ENCODE results near the gene LRP1B.
"Not testable (repeated sequence)": the region's sequence is repeated elsewhere in the genome, so short reads cannot be mapped to it uniquely, and the experiment has no call there.

The LRP1B gene

GRCh38 chr2:141869572-141869971, 261.2 kb downstream of the LRP1B start:
- DNase-seq: no peak

DNA sequence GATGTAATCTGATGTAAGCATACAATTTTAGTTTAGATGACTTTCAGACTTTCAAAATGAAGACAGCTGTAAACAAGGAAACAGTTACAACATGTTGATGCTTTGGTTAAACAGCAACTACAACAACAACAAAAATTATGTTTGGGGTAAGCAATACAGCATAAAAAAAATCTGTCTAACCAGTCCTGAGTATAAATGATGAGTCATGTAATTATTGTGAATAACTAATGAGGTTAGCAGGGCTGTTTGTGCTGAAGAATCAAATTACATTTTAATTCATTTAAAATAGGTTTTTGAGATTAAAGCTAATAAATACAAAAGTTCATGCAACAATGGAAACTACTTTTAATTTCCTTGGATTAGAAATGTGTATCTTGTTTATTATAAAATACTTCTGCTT, 266.9 kb downstream of the LRP1B start:
- DNase-seq: no peak

DNA sequence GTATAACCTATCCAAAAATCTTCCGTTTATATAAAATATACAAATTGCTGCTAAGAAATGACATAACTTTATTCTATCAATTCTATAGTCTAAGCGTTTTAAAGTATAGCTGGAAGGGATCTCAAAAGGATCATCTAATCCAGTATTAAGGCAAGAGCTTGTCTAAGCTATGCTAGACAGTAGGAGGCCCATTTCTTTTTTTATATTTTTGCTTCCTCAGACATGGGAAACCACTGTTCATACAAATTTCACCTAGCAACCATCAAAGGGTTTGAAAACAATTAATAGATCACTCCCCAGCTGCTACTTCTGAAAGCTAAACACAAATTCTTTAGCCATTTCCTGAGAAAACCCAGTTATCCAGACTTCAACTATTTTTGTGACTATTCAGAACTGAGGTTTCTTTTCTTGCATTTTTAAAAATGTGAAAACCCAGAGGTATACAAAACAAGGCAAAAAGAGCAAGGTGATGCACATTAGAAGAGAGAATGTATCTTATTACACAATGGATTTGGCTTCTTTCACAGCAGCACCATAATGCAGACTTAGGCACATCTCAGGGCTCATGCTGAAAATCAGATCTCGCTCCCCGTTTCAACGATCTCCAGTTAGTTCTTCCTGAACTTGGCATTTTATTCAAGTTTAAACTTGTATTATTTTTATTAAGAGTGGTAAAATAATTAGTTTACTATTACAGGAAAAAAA, 274.4 kb downstream of the LRP1B start:
- no peak for DNase-seq

DNA sequence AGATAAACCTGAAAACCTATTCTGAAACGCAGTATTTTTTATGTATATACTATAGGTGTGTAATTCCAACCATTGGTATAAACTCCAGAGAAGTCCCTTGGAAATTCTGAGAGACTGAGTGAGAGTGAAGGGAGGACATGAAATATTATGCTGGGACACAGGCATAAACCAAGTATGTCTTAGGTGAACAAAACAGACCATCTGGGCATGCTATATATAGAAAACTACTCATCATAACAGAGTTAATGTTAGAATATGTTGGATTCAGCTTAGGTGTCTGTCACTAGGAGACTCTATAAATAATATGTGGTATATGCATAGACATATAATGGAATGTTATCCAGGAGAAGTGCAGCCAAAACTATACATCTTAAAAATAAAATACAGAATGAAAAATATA, 282.6 kb downstream of the LRP1B start:
- no peak for DNase-seq

DNA sequence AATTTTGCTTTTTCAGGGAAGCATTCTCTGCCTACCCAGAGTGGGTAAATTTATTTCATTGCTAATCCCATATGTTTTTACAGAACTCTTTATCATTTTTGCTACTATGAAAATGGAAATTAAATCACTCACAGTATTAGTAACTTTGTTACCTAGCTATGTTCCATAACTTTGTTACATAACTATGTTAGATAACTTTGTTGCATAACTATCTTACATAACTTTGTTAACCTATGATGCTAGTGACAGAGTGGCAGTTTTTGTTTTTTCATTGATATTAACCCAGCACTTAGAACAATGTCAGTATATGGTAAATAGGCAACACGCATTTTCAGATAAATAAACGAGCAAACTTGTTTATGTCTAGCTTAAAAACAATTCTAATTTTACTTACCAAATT, 286.6 kb downstream of the LRP1B start:
- no peak for DNase-seq

DNA sequence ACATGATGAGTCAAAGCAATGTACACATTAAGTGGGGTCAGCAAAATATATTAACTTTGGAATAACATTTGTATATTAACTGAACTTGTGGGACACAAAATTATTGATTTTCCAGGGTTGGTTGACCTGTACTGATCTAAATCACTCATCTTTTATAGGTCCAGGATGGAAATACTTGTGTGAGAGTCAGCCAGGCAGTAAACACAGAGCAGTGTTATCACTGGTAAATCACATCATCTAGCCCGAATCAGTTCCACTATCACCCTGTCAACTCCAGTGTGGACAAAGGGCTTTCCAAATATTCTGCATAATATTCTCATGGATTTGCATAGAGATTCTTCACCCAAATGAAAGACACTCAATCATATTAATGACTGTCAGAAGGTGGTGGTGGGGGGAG, 295.7 kb downstream of the LRP1B start:
- no peak for DNase-seq

DNA sequence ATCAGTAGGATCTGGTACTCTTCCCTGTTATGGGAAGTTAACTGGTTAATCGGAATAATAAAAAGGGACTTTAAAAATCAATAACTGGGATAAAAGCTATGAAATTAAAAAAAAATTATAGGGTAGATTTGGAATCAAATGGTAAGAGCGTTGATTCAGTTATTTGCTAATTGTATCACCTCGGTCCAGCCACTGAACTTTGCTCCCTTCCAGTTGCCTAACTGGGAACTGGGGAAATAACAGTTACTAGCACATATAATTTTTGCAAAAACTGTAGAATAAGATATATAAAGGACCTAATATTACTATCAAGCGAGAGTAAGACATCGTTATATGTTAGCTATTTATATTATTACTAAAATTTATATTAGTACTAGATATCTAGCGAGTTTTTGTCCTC, 302.1 kb downstream of the LRP1B start:
- DNase-seq: no peak

GRCh38 chr2:141824790-141825189, 306.0 kb downstream of the LRP1B start:
- no peak for DNase-seq

DNA sequence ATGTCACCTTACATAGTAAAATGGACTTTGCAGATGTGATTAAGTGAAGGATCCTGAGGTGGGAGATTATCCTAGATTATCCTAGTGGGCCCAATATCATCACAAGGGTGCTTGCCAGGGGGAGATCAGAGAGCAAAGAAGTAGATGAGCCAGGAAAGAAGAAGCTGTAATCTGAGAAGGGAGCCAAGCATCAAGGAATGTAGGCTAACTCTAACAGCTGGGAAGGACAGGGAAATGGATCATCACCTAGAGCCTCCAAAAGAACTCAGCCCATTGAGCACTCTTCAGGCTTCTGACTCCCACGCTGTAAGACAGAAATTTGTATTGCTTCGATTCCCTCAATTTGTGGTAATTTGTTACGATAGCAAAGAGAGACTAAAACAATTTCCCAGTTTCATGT, 309.9 kb downstream of the LRP1B start:
- no peak for DNase-seq

- DNase-seq: not testable (repeated sequence)
Observed at GRCh38 chr2:141815320-141815719, 315.5 kb downstream of the LRP1B start.

GRCh38 chr2:141814150-141814549, 316.7 kb downstream of the LRP1B start:
- no peak for DNase-seq

DNA sequence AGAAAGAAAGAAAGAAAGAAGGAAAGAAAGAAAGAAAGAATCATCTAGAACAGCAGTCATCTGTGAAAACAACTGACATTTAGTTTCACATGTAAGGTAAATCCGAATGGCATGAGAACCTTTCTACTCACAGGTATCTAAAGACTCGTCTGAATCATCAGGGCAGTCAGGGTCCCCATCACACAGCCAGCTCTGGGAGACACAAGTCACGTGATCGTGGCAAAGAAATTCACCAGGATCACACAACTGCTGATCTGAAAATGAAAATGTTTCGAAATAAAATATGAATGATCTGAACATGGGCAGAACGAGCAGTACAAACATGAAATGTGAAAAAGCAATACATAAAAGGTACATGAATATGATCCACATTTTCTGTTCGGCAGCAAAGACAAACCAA, 320.7 kb downstream of the LRP1B start:
- DNase-seq: no peak

DNA sequence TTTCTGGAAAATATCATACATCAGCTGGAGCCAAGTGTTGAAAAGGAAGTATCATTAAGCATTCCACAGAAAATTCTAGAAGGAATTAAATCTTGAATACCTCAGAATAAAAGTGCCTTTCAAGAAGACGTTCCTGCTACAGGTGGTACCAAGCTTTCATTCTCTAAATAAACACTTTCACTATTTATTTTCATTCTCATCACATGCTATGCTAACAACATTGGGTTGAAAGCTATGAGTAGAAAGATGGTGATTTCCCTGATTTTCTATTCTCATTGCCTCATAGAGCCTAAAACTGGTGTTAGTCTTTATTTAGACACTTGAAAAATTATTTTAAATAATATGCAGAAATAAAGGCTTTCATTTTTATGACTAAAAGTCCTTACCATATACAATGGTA, 324.7 kb downstream of the LRP1B start:
- no peak for DNase-seq

DNA sequence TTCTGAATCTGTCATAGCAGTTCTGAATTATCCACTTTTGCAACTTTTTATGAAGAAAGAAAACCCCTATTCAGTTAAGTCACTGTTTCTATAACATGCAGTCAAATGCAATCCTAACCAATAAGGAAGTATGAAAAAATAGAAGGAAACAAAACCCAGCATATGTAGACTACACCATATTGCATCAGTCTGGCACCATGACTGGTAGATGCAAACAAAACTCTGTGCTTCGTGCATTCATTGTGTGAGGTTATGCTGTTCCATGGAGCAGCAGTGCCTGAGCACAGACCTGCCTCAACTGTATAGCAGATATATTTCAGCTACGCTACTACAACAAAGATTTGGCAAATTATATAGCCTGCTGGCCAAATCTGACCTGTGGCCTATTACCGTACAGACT, 325.5 kb downstream of the LRP1B start:
- DNase-seq: no peak

DNA sequence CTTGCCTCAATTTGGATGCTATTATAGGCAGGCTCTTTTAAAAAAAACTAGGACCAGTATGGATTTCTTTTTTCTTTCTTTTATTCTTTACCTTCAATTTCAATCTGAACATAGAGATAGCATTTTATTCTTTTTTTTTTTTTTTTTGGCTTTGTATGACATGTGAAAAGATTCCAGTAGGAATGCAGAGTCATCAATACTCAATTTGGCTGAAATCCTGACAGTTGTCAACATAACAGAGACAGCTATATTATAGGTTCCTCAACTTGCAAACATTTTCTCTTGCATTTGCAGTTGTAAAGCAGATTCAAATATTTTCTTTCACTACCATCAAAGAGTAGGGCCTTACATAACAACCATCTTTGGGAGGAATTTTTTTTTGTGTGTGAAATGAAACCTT, 334.4 kb downstream of the LRP1B start:
- DNase-seq: no peak

DNA sequence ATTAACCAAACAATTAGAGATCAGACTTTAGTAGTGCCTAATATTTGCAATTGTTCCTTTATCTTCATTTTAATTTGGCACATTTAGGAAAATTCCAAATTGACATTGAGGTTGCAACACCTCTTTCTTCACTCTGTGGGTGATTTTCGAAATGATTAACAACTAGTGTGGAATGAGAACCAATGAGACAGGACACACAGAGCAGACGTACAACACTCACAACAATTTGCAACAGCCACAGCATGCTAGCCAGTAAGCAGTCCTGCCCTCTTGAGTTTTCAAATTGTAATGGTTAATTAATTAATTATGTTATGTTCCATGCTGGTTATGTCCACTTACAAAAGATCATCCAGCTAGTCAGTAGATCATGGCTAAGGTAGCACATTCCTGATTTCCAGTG, 339.3 kb downstream of the LRP1B start:
- DNase-seq: no peak

DNA sequence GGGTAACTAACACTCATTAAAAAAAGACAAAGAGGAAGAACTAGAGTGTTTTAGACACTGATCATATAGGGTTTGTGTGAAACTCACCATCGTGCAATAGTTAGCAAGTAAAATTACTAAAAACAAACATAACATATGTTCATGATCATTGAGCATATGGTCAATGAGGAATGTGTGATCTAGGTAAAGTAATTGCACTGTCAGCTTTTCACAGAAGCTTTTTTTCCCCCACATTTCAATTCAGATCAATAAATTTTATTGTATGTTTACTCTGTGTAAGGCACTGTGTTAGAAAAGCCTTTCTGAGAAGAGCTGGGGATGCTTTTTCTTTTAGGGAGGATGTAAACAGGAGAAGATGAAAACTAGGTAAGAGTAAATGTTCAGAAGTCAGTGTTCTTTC, 348.2 kb downstream of the LRP1B start:
- DNase-seq: no peak

DNA sequence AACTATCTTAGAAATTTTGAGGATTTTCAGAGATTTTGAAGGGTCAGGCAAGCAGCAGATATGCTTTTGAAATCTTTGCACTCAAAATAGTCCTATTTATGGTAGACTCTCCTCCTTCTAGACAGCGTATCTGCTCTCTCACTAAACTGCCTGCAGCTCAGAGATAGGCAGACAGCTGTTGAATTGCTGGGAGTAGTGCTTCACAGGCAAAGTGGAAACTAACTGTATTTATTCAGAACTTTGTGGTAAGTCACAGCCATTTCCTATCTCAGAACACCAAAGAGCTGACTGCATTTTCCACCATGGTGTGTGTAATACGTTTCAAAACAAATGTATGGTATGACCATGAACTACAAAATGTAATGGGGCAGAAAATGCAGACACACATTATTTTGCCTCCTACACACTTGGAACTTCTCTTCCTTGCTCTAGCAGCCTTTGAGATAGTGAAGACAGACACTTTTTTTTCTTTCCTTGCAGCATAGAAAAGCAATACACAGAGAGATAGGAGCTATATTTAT, 352.4 kb downstream of the LRP1B start:
- no peak for DNase-seq

- no peak for DNase-seq
Observed at GRCh38 chr2:141770530-141770929, 360.3 kb downstream of the LRP1B start.

DNA sequence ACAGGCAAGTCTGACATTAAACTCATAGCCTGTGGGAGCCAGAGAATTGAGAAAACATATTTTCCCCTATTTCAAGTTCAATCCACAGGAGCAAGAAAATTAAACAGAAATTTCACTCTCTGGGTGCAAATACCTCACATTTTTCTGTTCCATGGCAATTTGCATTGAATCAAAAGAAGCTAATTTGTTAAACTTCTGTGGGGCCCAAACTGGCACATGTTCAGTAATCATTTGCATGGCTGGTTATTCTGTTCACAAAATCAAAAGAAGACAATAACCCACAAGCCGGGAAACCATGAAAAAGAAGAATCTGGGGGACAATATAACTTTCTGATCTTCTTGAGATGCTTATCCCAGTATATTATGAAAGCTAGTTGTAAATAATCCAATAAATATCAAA, 363.1 kb downstream of the LRP1B start:
- no peak for DNase-seq

DNA sequence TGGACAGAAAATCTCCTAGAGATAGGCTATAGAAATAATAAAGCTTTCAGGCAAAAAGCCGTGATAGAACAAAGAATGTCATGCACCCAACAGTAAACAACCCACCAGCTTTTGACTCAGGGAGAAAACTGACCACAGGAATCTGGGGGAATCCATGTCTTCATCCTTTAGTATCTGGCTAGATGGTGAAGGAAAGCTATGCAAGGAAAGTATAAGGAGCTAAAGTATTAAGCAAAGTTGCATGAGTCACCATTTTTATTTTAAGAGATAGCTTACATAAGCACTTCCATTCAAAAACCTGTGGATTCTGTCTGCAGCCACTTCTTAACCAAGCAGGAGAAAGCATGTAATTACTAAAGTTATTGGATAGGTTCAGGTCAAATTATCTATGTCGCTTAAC, 363.8 kb downstream of the LRP1B start:
- no peak for DNase-seq

- no peak for DNase-seq
Observed at GRCh38 chr2:141766225-141766624, 364.6 kb downstream of the LRP1B start.

- DNase-seq: no peak
Observed at GRCh38 chr2:141748616-141749015, 382.2 kb downstream of the LRP1B start.

GRCh38 chr2:141741652-141742051, 389.2 kb downstream of the LRP1B start:
- no peak for DNase-seq

All from eye (tissue), 1 donor.